IMR-90 (cell line): ENCODE data around the gene ADGRG1. TPM values are rescaled to one million over a fixed set of nuclear protein-coding genes. Genes with fewer than 3 reads are reported as not detected.

Experiments used
- ATAC-seq: fragments of 200-7000 bp; cut with Tn5 transposase; 2 replicates; pipeline ENCODE4 v1.9.1; 2020; ENCODE audit warnings: low read depth, mild to moderate bottlenecking, moderate library complexity
- BruUV-seq: library from RNA; stranded (reverse); fragments of 400-500 nt; replicated peaks from 2 replicates; lab custom pipeline; 2021; lab: Mats Ljungman, UMichigan
- CTCF ChIA-PET: fragments of 300-600 bp; formaldehyde crosslinking; extraction: SDS; loops from one replicate; lab custom pipeline; 2021; ENCODE audit warnings: antibody characterized with exemption; lab: Yijun Ruan, JAX
- POLR2A ChIA-PET: fragments of 300-600 bp; sonication (Branson Sonifier 250); formaldehyde crosslinking; loops from one replicate; lab custom pipeline; 2022; ENCODE audit warnings: antibody characterized with exemption; ENCODE audit not compliant: unreplicated experiment; lab: Charles Lee
- DNase-seq: peaks from one replicate; pipeline ENCODE4 v3.0.0; 2013
- H2AFZ ChIP-seq: replicated peaks from 2 replicates; pipeline ENCODE3; 2013; ENCODE audit warnings: low read length, mild to moderate bottlenecking; ENCODE audit not compliant: poor library complexity
- H2AK5ac ChIP-seq: 2 replicates; pipeline ENCODE4 v1.6.1; 2013; ENCODE audit warnings: low read depth, low read length, inconsistent platforms
- H2AK9ac ChIP-seq: replicated peaks from 2 replicates; pipeline ENCODE3; 2013; ENCODE audit warnings: mild to moderate bottlenecking, low read depth, low read length, moderate library complexity; ENCODE audit not compliant: poor library complexity
- H2BK120ac ChIP-seq: 2 replicates; pipeline ENCODE4 v1.6.1; 2013; ENCODE audit warnings: low read depth, low read length, inconsistent platforms
- H2BK15ac ChIP-seq: 3 replicates; pipeline ENCODE4 v1.6.1; 2013; ENCODE audit warnings: low read depth, low read length, inconsistent platforms
- H2BK20ac ChIP-seq: 2 replicates; pipeline ENCODE4 v1.6.1; 2013; ENCODE audit warnings: low read depth, mild to moderate bottlenecking, inconsistent platforms, low read length, moderate library complexity
- H2BK5ac ChIP-seq: 2 replicates; pipeline ENCODE4 v1.6.1; 2013; ENCODE audit warnings: mild to moderate bottlenecking, low read depth, low read length, inconsistent platforms; ENCODE audit not compliant: poor library complexity, severe bottlenecking
- H3K14ac ChIP-seq: replicated peaks from 2 replicates; pipeline ENCODE4 v1.6.1; 2013; ENCODE audit warnings: low read depth, low read length, inconsistent platforms
- H3K18ac ChIP-seq: 2 replicates; pipeline ENCODE4 v1.6.1; 2013; ENCODE audit warnings: low read depth, low read length, control low read depth
- H3K23ac ChIP-seq: 2 replicates; pipeline ENCODE4 v1.6.1; 2013; ENCODE audit warnings: low read depth, low read length, inconsistent platforms
- H3K27ac ChIP-seq: 2 replicates; pipeline ENCODE4 v1.5.1; 2013; ENCODE audit warnings: mild to moderate bottlenecking, control low read depth, low read length; ENCODE audit not compliant: insufficient read depth
- H3K27me3 ChIP-seq: 2 replicates; pipeline ENCODE4 v1.6.1; 2013; ENCODE audit warnings: low read length; ENCODE audit not compliant: control insufficient read depth, insufficient read depth
- H3K36me3 ChIP-seq: 2 replicates; pipeline ENCODE4 v1.6.1; 2013; ENCODE audit warnings: low read length, mixed read lengths; ENCODE audit not compliant: control insufficient read depth, insufficient read depth
- H3K4ac ChIP-seq: 2 replicates; pipeline ENCODE4 v1.6.1; 2013; ENCODE audit warnings: low read depth, low read length, inconsistent platforms
- H3K4me1 ChIP-seq: 2 replicates; pipeline ENCODE4 v1.6.1; 2013; ENCODE audit warnings: low read length, mixed read lengths; ENCODE audit not compliant: control insufficient read depth, insufficient read depth
- H3K4me2 ChIP-seq: 2 replicates; pipeline ENCODE4 v1.6.1; 2013; ENCODE audit warnings: low read depth, mild to moderate bottlenecking, control low read depth, low read length, moderate library complexity
- H3K4me3 ChIP-seq: 2 replicates; pipeline ENCODE4 v1.5.1; 2013; ENCODE audit warnings: low read depth, mild to moderate bottlenecking, control low read depth, low read length, moderate library complexity; ENCODE audit not compliant: insufficient read depth
- H3K56ac ChIP-seq: 2 replicates; pipeline ENCODE4 v1.6.1; 2013; ENCODE audit warnings: low read length, inconsistent platforms; ENCODE audit not compliant: insufficient read depth; ENCODE audit errors: extremely low read depth
- H3K79me1 ChIP-seq, 2 experiments: 2 replicates each; pipeline ENCODE4 v1.6.1; 2013; ENCODE audit warnings: low read length in 2 of 2, inconsistent platforms in 1 of 2, low read depth in 1 of 2
- H3K9ac ChIP-seq: 2 replicates; pipeline ENCODE4 v1.6.1; 2013; ENCODE audit warnings: low read depth, low read length, control low read depth
- H3K9me1 ChIP-seq: 2 replicates; pipeline ENCODE4 v1.6.1; 2013; ENCODE audit warnings: low read length, inconsistent platforms; ENCODE audit not compliant: insufficient read depth
- H3K9me3 ChIP-seq: 2 replicates; pipeline ENCODE4 v1.6.1; 2013; ENCODE audit warnings: low read length; ENCODE audit not compliant: control insufficient read depth, insufficient read depth
- H4K20me1 ChIP-seq: 2 replicates; pipeline ENCODE4 v1.6.1; 2013; ENCODE audit warnings: low read length, inconsistent platforms; ENCODE audit not compliant: insufficient read depth
- H4K5ac ChIP-seq: 2 replicates; pipeline ENCODE4 v1.6.1; 2013; ENCODE audit warnings: mild to moderate bottlenecking, low read depth, low read length, control low read depth
- H4K8ac ChIP-seq, 2 experiments: 2 replicates each; pipeline ENCODE4 v1.6.1; 2013; ENCODE audit warnings: low read depth in 2 of 2, low read length in 2 of 2, control low read depth in 1 of 2, inconsistent platforms in 1 of 2
- H4K91ac ChIP-seq: 2 replicates; pipeline ENCODE4 v1.6.1; 2013; ENCODE audit warnings: low read depth, low read length, inconsistent platforms; ENCODE audit not compliant: insufficient read depth
- BHLHE40 ChIP-seq: fragments of 150-350 bp; IDR thresholded peaks from 2 replicates; pipeline ENCODE4 v1.6.1; 2016; ENCODE audit warnings: mild to moderate bottlenecking, low read depth, low read length
- CEBPB ChIP-seq: IDR thresholded peaks from 2 replicates; pipeline ENCODE4 v1.6.1; 2012; ENCODE audit warnings: low read depth, low read length, improper control_type of control experiment
- CHD1 ChIP-seq: IDR thresholded peaks from 2 replicates; pipeline ENCODE4 v1.6.1; 2012; ENCODE audit warnings: low read depth, low read length, improper control_type of control experiment
- CTCF ChIP-seq: conservative IDR thresholded peaks from 2 replicates; pipeline ENCODE4 v1.5.1; 2012; ENCODE audit warnings: mild to moderate bottlenecking, low read depth, low read length, improper control_type of control experiment
- ELK1 ChIP-seq: fragments of 150-350 bp; IDR thresholded peaks from 2 replicates; pipeline ENCODE4 v1.6.1; 2016; ENCODE audit warnings: low read depth, mild to moderate bottlenecking, low read length, moderate library complexity, borderline replicate concordance
- FOS ChIP-seq: fragments of 150-350 bp; IDR thresholded peaks from 2 replicates; pipeline ENCODE4 v1.6.1; 2016; ENCODE audit warnings: low read depth, low read length
- MAFK ChIP-seq: IDR thresholded peaks from 2 replicates; pipeline ENCODE4 v1.6.1; 2012; ENCODE audit warnings: low read depth, low read length, improper control_type of control experiment
- MAZ ChIP-seq: IDR thresholded peaks from 2 replicates; pipeline ENCODE4 v1.6.1; 2012; ENCODE audit warnings: low read depth, mild to moderate bottlenecking, low read length, improper control_type of control experiment, moderate library complexity, borderline replicate concordance
- MXI1 ChIP-seq: IDR thresholded peaks from 2 replicates; pipeline ENCODE4 v1.6.1; 2012; ENCODE audit warnings: low read depth, mild to moderate bottlenecking, low read length, moderate library complexity, borderline replicate concordance
- NFE2L2 ChIP-seq: fragments of 150-350 bp; IDR thresholded peaks from 2 replicates; pipeline ENCODE4 v1.6.1; 2016; ENCODE audit warnings: low read depth, mild to moderate bottlenecking, low read length
- POLR2A ChIP-seq: IDR thresholded peaks from 2 replicates; pipeline ENCODE4 v1.6.1; 2012; ENCODE audit warnings: mild to moderate bottlenecking, low read depth, low read length
- RAD21 ChIP-seq: IDR thresholded peaks from 2 replicates; pipeline ENCODE4 v1.6.1; 2012; ENCODE audit warnings: low read length, improper control_type of control experiment
- RCOR1 ChIP-seq: IDR thresholded peaks from 2 replicates; pipeline ENCODE4 v1.6.1; 2012; ENCODE audit warnings: mild to moderate bottlenecking, low read length, improper control_type of control experiment; ENCODE audit not compliant: insufficient replicate concordance
- RFX5 ChIP-seq: IDR thresholded peaks from 2 replicates; pipeline ENCODE4 v1.8.0; 2012; ENCODE audit warnings: low read depth, mild to moderate bottlenecking, low read length, moderate library complexity
- SMC3 ChIP-seq: fragments of 150-350 bp; IDR thresholded peaks from 2 replicates; pipeline ENCODE4 v1.6.1; 2016; ENCODE audit warnings: low read depth, mild to moderate bottlenecking, antibody characterized with exemption, low read length, moderate library complexity
- USF2 ChIP-seq: fragments of 150-350 bp; IDR thresholded peaks from 2 replicates; pipeline ENCODE4 v1.6.1; 2017; ENCODE audit warnings: mild to moderate bottlenecking, antibody characterized with exemption, low read length, low read depth
- WGBS, 2 experiments: methylation state at CpG; one replicate each; pipeline versions ENCODE4 v1.1.5 to v1.1.7; 2013; ENCODE audit warnings: missing lambda C conversion rate in 2 of 2; ENCODE audit not compliant: insufficient read length in 1 of 2; ENCODE audit errors: extremely low coverage in 2 of 2; 5-methylcytosine and 5-hydroxymethylcytosine counted together
- dilution Hi-C: fragments of 300-500 bp; cut with HindIII; formaldehyde crosslinking; loops from one replicate; pipeline ENCODE4 v1.14.3; 2018; ENCODE audit warnings: low sequenced_read_pairs; ENCODE audit not compliant: unreplicated experiment
- in situ Hi-C: fragments of 300-500 bp; cut with MboI; formaldehyde crosslinking; loops from 3 replicates; pipeline ENCODE4 v1.14.3; 2019; ENCODE audit warnings: low sequenced_read_pairs, inconsistent platforms, mixed read lengths
- intact Hi-C: fragments of 100-400 bp; cut with micrococcal nuclease; formaldehyde crosslinking; loops from 2 replicates; pipeline ENCODE4 v1.10.0; 2022
- polyA plus RNA-seq, 3 experiments: library from polyadenylated mRNA; depleted of rRNA; stranded (reverse); fragments of >200 nt; gene quantifications; 2 replicates each; pipeline ENCODE4 v1.2.3, GENCODE V29; 2012; ENCODE audit warnings: low replicate concordance in 1 of 3
- total RNA-seq: library from RNA; depleted of rRNA; stranded (reverse); fragments of >200 nt; gene quantifications from 2 replicates; pipeline ENCODE4 v1.2.3, GENCODE V29; 2012

The ADGRG1 gene
- total and polyA plus RNA-seq, 2 of the 4 experiments (the other 2 are of a cell fraction), result 0.90 to 8.4 TPM

GRCh38 chr16:57679767-57680482 lies 51.5 kb downstream of the ADGRG1 start:
- Histone ChIP-seq H4K20me1 (no peaks in the 10 kb centered on the region), H2BK15ac (no peak overlapping the region), H3K27ac (no peak overlapping the region), H3K36me3 (no peaks in the 10 kb centered on the region), H3K9me1 (no peaks in the 10 kb centered on the region), H4K8ac (no peak overlapping the region), H3K18ac (no peak overlapping the region), H3K23ac (no peak overlapping the region), H2BK5ac (no peak overlapping the region), H3K14ac (no peak overlapping the region), H2AK5ac (no peak overlapping the region), H3K9me3 (no peaks in the 10 kb centered on the region), H3K79me1 (no peaks in the 10 kb centered on the region), H3K27me3 (peaks cover 62% of the 10 kb centered on the region), H3K4me2 (no peak overlapping the region), H2AK9ac (no peak overlapping the region), H2BK120ac (no peak overlapping the region), H3K9ac (no peak overlapping the region), H2BK20ac (no peak overlapping the region), H3K4me3 (no peak overlapping the region), H4K91ac (no peak overlapping the region), H2AFZ (no peak overlapping the region), H3K4me1 (no peaks in the 10 kb centered on the region), H3K56ac (no peak overlapping the region), H4K5ac (no peak overlapping the region), H3K4ac (no peak overlapping the region)
- ChIA-PET CTCF (no interaction called here), POLR2A (no interaction called here)
- TF ChIP-seq BHLHE40 (no peak), POLR2A (no peak), MAZ (no peak), RCOR1 (no peak), CTCF (no peak), SMC3 (no peak), RFX5 (no peak), CEBPB (no peak), USF2 (no peak), NFE2L2 (no peak), ELK1 (no peak), MXI1 (no peak), RAD21 (no peak), FOS (no peak), CHD1 (no peak), MAFK (no peak)
- intact Hi-C loops, result no loop called here
- 40% methylated on average over 1 of the region's 7 CpGs; no CpG with 5 or more reads in 1 of the 2 experiments for WGBS, 2 experiments
- in situ Hi-C loops, result no loop called here
- dilution Hi-C loops, result no loop called here
- BruUV-seq, result no TSS peak
- DNase-seq (no peak), ATAC-seq (no peak)
